Inferior parietal cortex (tissue), 1 donor: ENCODE data around the gene PAM.
"Not testable (repeated sequence)": the region's sequence is repeated elsewhere in the genome, so short reads cannot be mapped to it uniquely, and the experiment has no call there.

Source experiments
- DNase-seq: peaks from one replicate; pipeline ENCODE4 v3.0.0-alpha.2; 2016; ENCODE audit errors: extremely low spot score

PAM gene

DNA sequence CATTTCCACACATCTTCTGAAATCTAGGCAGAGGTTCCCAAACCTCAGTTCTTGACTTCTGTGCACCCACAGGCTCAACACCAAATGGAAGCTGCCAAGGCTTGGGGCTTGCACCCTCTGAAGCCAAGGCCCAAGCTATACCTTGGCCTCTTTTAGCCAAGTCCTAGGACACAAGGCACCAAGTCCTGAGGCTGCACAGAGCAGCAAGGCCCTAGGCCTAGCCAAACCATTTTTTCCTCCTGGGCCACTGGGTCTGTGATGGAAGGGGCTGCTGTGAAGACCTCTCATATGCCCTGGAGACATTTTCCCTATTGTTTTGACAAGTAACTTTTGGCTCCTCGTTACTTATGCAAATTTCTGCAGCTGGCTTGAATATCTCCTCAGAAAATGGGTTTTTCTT, 244.5 kb downstream of the PAM start:
- not testable (repeated sequence) for DNase-seq

- DNase-seq, result no peak
Observed at GRCh38 chr5:103000089-103000488, 245.0 kb downstream of the PAM start.

GRCh38 chr5:103003872-103004271, 248.8 kb downstream of the PAM start:
- DNase-seq, result no peak

DNA sequence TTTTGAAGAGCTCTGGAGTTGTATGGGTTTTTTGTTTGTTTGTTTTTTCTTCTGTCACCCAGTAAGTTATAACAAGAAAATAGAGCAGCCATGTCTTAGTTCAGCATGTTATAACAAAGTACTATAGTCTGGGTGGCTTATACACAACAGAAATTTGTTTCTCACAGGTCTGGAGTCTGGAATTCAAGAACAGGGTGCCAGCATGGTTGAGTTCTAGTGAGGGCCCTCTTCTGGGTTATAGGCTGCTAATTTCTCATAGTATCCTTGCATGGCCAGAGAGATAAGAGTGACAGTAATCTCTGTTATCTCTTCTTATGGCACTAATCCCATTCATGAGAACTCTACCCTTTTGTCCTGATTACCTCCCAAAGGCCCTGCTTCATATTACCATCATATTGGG, 250.2 kb downstream of the PAM start:
- no peak for DNase-seq

DNA sequence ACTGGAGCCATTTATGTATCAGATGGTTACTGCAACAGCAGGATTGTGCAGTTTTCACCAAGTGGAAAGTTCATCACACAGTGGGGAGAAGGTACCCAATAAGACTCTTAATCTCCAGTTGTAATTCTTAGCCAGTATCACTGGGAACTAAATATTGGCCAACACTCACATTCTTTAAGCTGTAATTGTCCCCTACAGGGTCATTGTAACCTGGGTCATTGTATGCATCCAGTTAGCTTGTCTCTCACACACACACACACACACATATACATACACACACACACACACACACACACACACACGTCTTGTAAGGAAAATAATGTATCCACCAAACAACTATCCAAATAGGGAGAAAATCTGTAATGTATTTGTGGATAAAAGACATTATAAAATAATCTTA, 251.8 kb downstream of the PAM start:
- DNase-seq, result no peak

GRCh38 chr5:103010168-103010567, 255.1 kb downstream of the PAM start:
- DNase-seq, result peak; percentile 26

DNA sequence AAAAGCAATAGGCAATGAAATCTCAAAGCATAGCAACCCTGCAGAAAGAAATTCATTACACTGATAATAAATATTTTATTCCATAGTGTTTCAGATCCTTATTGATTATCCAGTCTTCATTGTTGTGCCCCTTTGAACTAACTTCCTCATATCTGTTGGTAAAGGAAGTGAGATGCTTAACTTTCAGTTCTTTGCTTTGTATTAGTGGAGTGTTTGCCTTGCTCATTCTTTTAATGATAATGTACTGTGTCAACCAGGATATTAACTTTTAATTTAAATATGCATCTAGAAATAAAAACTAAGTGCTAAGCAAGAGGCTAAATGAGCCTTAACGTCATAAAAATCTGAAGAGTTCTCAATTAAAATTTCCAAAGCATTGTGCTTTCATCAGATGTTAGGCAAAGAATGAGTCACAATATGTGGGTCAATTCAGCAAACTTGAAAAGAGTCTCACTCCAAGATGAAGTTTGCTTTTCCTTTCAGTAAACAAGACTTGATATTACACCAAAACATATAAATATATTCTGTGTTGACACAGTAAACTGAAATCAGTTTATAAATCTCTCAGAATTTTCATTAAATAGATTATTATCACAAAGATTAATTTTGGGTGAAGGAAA, 258.9 kb downstream of the PAM start:
- no peak for DNase-seq

DNA sequence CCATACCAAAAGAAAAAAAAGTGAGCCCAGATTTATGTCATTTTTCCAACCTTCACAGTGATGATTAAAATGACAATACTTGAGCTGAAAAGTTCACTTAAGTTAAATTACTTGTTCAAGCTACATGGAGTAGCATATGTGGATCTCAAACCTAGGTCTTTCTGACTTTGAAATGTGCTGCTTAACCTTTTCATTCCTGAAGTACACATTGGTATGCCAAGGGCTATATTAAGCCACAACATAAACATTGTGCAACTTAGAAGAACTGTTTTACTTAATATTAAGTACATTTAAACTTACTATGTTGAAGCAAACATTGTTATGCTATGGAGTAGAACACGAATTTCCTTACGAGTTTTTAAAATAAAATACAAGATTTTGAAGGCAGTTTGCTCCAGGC, 259.9 kb downstream of the PAM start:
- no peak for DNase-seq

- DNase-seq, result no peak
Observed at GRCh38 chr5:103016167-103016566, 261.1 kb downstream of the PAM start.

GRCh38 chr5:103019804-103020203, 264.7 kb downstream of the PAM start:
- DNase-seq, result no peak

DNA sequence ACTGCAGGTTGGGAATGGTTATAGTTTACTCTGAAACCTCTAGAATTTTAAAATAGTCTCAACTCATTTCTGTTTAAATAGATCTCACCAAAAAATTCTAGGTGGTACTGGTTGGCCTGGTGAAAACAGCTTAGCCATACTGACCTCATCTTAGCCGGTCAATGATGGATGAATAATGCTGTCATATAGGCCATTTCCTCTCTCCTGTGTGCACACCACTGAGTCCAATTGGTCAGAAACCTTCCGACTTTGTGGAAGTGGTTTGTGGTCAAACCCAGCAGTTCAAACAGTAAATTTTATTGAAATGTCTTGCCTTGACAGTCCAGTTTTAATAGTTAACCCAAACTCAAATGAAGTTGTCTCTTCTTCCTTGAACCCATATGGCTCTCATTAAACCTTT, 266.2 kb downstream of the PAM start:
- DNase-seq, result no peak

DNA sequence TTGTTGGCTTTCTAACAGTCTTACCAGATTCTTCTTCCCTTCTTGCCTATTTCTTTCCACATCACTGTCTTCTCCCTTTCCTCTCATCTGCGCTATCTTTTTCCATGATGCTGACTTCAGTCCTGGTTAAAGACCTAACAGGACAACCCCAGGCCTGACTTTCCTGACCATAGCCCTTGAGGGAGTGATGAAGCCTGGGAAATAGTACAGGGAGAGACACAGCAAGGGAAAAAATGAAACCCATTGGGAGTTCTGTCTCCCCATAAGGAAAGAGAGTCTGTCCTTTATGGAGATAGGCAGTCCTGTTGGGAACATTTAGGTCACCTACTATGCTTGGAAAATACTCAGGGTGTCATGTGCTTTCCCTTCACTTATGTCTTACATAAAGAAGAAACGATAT, 272.2 kb downstream of the PAM start:
- no peak for DNase-seq

DNA sequence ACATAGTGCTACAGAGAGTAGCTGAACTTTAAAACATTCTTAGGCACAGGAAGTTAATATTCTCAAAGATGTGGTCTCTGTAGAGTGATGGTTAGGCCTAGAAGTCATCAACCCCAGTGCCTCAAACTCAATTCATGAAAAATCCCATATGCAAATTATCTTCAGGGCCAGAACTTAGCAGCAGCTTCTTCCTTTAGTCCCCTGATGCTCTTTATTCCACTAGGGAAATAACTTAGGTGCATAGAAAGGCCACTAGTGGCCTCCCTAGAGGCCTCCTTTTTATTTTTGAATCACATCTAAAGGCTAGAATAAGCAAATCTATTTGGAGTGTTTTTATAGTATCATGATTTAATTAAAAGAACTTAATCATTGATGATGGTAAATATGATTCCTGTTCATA, 276.5 kb downstream of the PAM start:
- no peak for DNase-seq

- no peak for DNase-seq
Observed at GRCh38 chr5:103033696-103034095, 278.6 kb downstream of the PAM start.

DNA sequence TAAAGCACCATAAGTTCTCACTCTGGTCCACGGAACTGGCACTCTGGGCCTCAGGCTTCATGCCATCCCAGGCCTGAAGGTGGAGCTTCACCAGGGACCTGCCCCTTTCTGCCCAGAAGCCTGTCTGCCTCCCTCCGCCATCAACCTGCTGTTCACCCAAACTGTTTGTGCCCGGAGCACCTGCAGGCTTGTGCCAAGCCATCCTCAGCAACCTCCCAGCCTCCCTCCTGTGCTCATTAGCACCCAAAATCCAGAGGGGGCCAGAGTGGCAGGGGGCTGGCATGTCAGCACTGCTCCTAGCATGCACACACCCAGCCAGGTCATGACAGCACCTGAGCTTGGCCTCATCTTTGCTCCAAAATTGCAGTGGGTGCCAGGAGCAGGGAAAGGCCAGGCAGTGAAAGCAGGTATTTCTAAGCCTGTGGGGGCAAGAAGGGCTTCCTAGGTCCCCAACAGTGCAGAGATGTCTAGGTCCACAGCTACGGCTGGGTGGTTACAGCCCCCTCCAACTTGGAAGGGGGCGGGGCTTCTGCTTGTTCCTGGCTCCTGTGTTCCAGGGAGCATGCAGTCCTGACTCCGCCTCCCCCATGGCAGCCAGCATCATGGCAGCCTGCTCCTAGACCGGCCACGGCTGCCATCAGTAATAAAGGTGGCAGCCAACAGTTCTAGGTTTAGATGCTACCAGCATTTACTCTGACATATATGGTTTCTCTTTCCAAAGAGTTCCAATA, 279.7 kb downstream of the PAM start:
- DNase-seq, result no peak

DNA sequence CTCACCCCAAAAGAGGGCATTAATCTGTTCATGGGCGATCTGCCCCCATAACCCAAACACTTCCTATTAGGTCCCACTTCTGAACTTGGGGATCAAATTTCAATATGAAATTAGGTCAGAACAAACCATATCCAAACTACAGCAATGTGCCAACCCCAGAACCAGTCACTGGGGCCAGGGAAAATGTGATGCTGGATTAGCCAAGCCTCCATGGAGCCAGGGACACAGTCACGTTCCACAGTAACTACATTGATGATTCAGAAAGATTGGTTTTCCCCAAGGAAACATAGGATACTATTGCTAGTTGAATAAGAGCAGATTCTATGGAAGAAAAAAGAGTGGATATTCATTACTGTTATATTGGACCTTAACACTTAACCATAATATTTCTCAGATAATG, 280.6 kb downstream of the PAM start:
- no peak for DNase-seq

DNA sequence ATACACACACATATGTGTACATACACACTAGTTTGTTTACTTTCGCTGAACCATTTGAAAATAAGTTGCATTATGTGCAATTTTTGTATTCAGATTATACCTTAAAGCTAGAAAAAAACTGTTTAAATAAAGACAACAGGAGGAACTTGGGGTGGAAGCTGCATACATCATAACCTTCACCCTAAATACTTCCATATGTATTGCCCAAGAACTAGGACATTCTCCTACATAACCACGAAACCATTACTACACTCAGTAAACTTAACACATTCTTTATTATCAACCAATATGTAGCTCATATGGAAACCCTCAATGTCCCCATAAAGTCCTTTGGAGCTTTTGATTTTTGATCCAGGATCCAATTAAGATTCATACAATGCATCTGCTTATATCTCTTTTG, 281.5 kb downstream of the PAM start:
- no peak for DNase-seq

GRCh38 chr5:103037673-103038455, 282.8 kb downstream of the PAM start:
- no peak for DNase-seq

- DNase-seq, result peak; percentile 52
Observed at GRCh38 chr5:103041071-103041676, 286.1 kb downstream of the PAM start.

GRCh38 chr5:103046706-103047105, 291.6 kb downstream of the PAM start:
- DNase-seq, result not testable (repeated sequence)

GRCh38 chr5:103057208-103058130, 302.4 kb downstream of the PAM start:
- DNase-seq, result no peak
